Germinal center (tissue), 1 donor: ENCODE measurements around the gene N4BP2L1.
"Not testable (repeated sequence)": the region's sequence is repeated elsewhere in the genome, so short reads cannot be mapped to it uniquely, and the experiment has no call there.

ENCODE experiments used
- DNase-seq: peaks from one replicate; pipeline ENCODE4 v3.0.0; 2012; ENCODE audit warnings: mixed read lengths, low spot score

N4BP2L1 gene

DNA sequence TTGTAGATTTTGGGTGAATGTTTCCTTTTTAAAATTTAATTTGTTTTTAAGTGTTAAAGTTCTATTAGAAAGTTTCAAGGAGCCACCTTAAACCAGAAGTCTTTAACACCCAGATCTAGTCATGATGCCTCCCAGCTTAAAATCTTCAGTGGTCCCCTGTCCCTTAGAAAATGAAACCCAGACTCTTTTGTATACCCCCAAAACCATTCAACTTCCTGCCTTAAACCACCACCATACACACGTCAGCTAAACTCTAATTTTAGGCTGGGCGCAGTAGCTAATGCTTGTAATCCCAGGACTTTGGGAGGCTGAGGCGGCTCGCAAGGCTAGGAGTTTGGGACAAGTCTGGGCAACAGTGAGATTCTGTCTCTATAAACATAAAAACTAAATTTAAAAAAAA is 37.9 kb downstream of the N4BP2L1 start:
- no peak for DNase-seq

- DNase-seq: no peak
Measured at GRCh38 chr13:32385410-32385809, 42.5 kb downstream of the N4BP2L1 start.

DNA sequence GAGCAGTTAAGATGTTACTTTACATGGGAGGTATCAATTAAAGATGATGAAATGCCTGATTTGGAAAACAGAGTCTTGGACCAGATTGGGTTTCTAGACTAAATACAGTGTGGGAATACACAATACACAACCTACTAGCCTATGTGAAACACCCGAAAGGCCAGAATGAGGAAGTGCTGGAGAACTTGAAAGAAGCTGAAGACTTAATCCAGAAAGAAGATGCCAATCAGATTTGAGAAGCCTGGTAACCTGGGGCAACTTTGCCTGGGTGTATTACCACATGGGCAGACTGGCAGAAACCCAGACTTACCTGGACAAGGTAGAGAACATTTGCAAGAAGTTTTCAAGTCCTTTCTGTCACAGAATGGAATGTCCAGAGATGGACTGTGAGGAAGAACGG is 43.2 kb downstream of the N4BP2L1 start:
- DNase-seq: no peak

GRCh38 chr13:32383836-32384618 is 43.9 kb downstream of the N4BP2L1 start:
- no peak for DNase-seq

GRCh38 chr13:32381539-32381938 is 46.4 kb downstream of the N4BP2L1 start:
- peak; percentile 4 for DNase-seq

- no peak for DNase-seq
Measured at GRCh38 chr13:32378012-32378411, 49.9 kb downstream of the N4BP2L1 start.

GRCh38 chr13:32376642-32377415 is 51.1 kb downstream of the N4BP2L1 start:
- DNase-seq: no peak

GRCh38 chr13:32370805-32371204 is 57.1 kb downstream of the N4BP2L1 start:
- DNase-seq: no peak

DNA sequence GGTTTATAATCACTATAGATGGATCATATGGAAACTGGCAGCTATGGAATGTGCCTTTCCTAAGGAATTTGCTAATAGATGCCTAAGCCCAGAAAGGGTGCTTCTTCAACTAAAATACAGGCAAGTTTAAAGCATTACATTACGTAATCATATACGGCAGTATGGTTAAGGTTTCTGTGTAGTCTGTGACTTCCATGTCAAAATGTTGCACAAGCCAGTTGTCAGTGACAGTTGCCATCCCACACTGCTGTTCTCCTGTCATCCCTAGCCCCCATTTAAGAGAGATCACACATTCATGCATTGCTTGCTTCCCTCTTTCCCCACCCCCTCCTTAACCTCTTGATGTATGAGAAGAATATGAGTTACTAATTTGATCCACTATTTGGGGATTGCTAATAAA is 65.4 kb downstream of the N4BP2L1 start:
- no peak for DNase-seq

DNA sequence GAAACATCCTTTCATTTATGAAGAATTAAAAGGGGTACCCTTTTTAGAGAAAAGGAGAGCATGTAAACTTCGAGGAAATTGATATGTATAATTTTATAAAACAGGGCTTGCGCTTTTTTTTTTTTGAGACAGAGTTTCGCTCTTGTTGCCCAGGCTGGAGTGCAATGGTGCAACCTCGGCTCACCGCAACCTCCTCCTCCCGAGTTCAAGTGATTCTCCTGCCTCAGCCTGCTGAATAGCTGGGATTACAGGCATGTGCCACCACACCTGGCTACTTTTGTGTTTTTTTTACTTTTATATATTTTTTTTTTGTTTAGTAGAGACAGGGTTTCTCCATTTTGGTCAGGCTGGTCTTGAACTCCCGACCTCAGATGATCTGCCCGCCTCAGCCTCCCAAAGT is 72.0 kb downstream of the N4BP2L1 start:
- DNase-seq: not testable (repeated sequence)

- no peak for DNase-seq
Measured at GRCh38 chr13:32354040-32354439, 73.9 kb downstream of the N4BP2L1 start.

- not testable (repeated sequence) for DNase-seq
Measured at GRCh38 chr13:32350839-32351441, 77.0 kb downstream of the N4BP2L1 start.
